BLaER1 treated with 17β-estradiol and CSF1 and Interleukin-3, amounts not matched to agents 10 nM and 100 nM (cell line): ENCODE measurements around the gene NCOA1.

Experiments
- H3K27ac ChIP-seq, 11 experiments: shearing (Covaris generic); formaldehyde crosslinking; 2 replicates each; pipeline ENCODE4 v1.8.1; 2022
- H3K27me3 ChIP-seq, 11 experiments: shearing (Covaris generic); formaldehyde crosslinking; 2 replicates each; pipeline ENCODE4 v1.8.1; 2022
- H3K36me3 ChIP-seq, 11 experiments: shearing (Covaris generic); formaldehyde crosslinking; 2 replicates each; pipeline ENCODE4 v1.8.1; 2022
- H3K4me1 ChIP-seq, 10 experiments: shearing (Covaris generic); formaldehyde crosslinking; 2 replicates each; pipeline ENCODE4 v1.8.1; 2022
- H3K4me2 ChIP-seq, 11 experiments: shearing (Covaris generic); formaldehyde crosslinking; 2 replicates each; pipeline ENCODE4 v1.8.1; 2022
- H3K4me3 ChIP-seq, 10 experiments: shearing (Covaris generic); formaldehyde crosslinking; 2 replicates each; pipeline ENCODE4 v1.8.1; 2022
- H3K9ac ChIP-seq, 11 experiments: shearing (Covaris generic); formaldehyde crosslinking; 2 replicates each; pipeline ENCODE4 v1.8.1; 2022
- H3K9me3 ChIP-seq, 11 experiments: shearing (Covaris generic); formaldehyde crosslinking; replicated peaks in 1 of 11; 2 replicates each; pipeline ENCODE4 v1.8.1; 2022
- H4K20me1 ChIP-seq, 11 experiments: shearing (Covaris generic); formaldehyde crosslinking; 2 replicates each; pipeline ENCODE4 v1.8.1; 2022
- Cebpa-rat ChIP-seq, 11 experiments: shearing (Covaris generic); IDR thresholded peaks; 2 replicates each; pipeline ENCODE4 v1.8.1; 2022

NCOA1 gene

DNA sequence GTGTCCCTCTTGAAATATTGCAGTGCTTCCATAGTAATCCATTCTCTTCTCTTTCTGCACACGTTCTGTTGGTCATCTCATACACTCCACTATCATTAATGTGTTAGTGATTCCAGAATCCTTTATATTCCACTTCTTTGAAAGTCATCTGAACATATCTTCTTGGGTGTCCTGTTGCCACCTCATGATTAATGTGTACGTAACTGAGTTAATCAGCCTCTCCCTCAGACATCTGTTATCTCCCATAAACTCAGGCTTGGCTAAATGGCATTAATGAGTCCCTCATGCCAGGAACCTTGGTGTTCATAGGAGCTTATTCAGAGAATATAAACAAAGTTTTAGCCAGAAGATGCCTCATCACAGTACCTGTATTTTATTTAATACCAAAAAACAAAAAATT, 126.4 kb downstream of the NCOA1 start:
- H3K36me3 ChIP-seq: peaks cover 0 to 17% (median 0%) of the 10 kb centered on the region in 11 experiments; a peak in 6 of 22 replicates
- no peaks in the 10 kb centered on the region for H3K27me3 ChIP-seq
- TF ChIP-seq Cebpa-rat (IDR thresholded peaks at IDR 0.05): no peak
- H3K4me1 ChIP-seq: no peaks in the 10 kb centered on the region
- peaks cover 0 to 12% (median 7%) of the 10 kb centered on the region in 11 experiments; a peak in 16 of 22 replicates for H3K9me3 ChIP-seq
- H3K4me2 ChIP-seq: no peak overlapping the region
- H3K4me3 ChIP-seq: no peak overlapping the region
- H3K27ac ChIP-seq: no peak overlapping the region
- peaks cover 0 to 96% (median 0%) of the 10 kb centered on the region in 11 experiments; a peak in 6 of 22 replicates for H4K20me1 ChIP-seq
- no peak overlapping the region for H3K9ac ChIP-seq

DNA sequence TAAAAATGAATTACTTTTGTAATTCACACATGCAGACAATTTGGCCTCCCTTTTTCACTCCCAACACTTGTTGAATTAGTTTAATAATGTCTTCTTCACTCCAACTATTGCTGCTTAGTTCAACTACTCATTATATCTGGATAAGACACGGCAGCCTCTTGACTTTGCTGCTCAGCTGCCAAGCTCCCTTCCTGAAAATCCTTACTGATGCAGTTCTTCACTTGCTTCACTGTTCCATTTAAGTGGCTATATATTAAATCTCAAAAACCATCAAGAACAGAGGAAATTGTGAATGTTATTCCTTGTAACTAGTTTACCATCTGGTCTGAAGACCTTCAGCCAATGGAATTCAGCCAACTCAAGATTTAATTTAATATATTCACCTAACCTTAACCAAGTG, 127.1 kb downstream of the NCOA1 start:
- Histone ChIP-seq H3K9me3 (peaks cover 0 to 5% (median 0%) of the 10 kb centered on the region in 11 experiments; a peak in 4 of 22 replicates), H4K20me1 (peaks cover 0 to 97% (median 0%) of the 10 kb centered on the region in 11 experiments; a peak in 6 of 22 replicates), H3K4me2 (no peak overlapping the region), H3K4me3 (no peak overlapping the region), H3K4me1 (no peaks in the 10 kb centered on the region), H3K27me3 (no peaks in the 10 kb centered on the region), H3K27ac (no peak overlapping the region), H3K9ac (no peak overlapping the region), H3K36me3 (peaks cover 0 to 11% (median 0%) of the 10 kb centered on the region in 11 experiments; a peak in 5 of 22 replicates)
- no peak for TF ChIP-seq Cebpa-rat (IDR thresholded peaks at IDR 0.05)

DNA sequence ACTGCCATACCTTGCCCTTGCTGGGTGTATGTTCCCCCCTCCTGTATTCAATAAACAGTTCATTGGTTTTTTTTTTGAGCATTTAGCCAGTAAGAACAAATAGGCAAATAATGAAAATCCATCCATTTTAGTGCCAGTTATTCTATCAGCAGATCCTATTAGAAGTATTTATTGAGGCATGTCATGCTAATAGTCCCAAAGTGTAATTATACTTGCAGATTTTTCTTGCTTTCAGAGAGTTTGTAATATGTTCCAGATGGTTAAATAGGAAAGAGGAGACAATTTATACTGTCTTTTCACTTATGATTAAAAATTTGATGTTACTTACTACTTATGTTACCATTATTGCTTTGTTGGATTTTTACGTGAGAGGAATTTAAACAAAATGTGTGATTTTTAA, 127.6 kb downstream of the NCOA1 start:
- Histone ChIP-seq H3K4me1 (no peaks in the 10 kb centered on the region), H3K4me3 (no peak overlapping the region), H3K27me3 (no peaks in the 10 kb centered on the region), H3K9me3 (no peaks in the 10 kb centered on the region), H4K20me1 (peaks cover 0 to 97% (median 0%) of the 10 kb centered on the region in 11 experiments; a peak in 5 of 22 replicates), H3K27ac (no peak overlapping the region), H3K4me2 (no peak overlapping the region), H3K36me3 (peaks cover 0 to 6% (median 0%) of the 10 kb centered on the region in 11 experiments; a peak in 2 of 22 replicates), H3K9ac (no peak overlapping the region)
- TF ChIP-seq Cebpa-rat (IDR thresholded peaks at IDR 0.05): no peak

DNA sequence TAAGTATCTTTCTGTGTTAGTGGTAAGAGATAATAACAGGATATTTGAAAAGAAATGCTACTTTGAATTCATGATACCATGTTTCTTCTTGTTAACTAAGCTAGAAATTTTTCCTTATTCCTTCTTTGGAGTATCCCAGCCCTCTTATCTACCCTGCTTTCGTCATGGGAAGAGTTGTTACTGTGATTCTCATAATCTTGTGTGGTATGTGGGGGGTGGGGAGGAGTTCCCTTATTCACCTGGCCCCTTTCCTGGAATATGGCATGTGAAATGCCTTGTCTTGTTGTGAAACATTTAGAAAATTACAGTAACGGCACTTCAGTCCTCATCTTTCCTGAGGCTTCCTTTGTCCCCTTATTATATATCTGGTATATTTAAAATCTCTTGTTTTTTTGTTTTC, 129.9 kb downstream of the NCOA1 start:
- no peaks in the 10 kb centered on the region for H3K9me3 ChIP-seq
- H3K27ac ChIP-seq: no peak overlapping the region
- peaks cover 0 to 97% (median 0%) of the 10 kb centered on the region in 11 experiments; a peak in 6 of 22 replicates for H4K20me1 ChIP-seq
- 0 out of 22 replicates have a peak, but pooled peaks cover 0 to 6% (median 0%) of the 10 kb centered on the region in 11 experiments for H3K36me3 ChIP-seq
- no peaks in the 10 kb centered on the region for H3K4me1 ChIP-seq
- H3K9ac ChIP-seq: no peak overlapping the region
- no peak for TF ChIP-seq Cebpa-rat (IDR thresholded peaks at IDR 0.05)
- H3K4me2 ChIP-seq: no peak overlapping the region
- H3K27me3 ChIP-seq: no peaks in the 10 kb centered on the region
- no peak overlapping the region for H3K4me3 ChIP-seq

DNA sequence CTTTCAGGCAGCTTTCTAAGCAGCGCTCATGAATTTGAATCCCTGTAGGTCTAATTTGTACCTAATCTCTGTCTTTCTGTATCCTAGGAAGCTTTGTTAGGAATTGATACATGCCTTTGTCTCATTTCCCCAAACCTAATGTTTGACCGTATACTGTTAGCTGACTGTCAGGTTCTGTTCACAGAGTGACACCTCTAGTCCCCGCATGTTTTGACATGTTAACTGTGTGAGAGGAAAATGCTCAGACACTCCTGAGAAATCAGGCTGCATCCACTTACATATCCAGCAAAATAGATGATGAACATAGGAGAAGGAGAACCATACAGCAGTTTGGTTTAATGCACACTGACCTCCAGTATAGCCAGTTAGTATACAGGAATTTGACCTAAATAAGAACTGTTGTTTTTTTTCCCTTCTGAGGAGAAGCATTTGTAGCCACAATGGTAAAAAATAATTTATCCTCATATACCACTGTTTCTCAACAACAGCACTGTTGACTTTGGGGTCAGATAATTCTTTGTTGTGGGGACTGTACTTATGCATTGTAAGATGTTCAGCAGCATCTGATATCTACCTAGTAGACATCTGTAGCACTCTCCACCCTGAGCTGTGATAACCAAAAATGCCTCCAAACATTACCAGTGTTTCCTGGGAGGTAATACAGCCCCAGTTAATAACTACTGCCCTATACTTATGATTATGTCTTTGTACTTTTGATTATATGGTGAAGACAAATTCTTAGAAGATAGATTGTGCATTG, 130.9 kb downstream of the NCOA1 start:
- TF ChIP-seq Cebpa-rat (IDR thresholded peaks at IDR 0.05): no peak

DNA sequence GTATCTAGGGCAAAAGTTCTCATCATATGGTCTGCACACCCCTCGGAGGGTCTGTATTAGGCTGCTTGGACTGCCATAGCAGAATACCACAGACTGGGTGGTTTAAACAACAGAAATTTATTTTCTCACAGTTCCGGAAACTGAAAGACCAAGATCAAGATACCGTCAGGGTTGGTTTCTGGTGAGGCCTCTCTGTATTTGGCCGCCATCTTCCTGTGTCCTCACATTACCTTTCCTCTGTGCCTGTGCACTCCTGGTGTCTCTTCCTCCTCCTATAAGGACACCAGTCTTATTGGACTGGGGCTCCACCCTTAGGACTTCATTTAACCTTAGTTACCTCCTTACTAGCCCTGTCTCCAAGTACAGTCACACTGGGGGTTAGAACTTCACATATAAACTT, 132.5 kb downstream of the NCOA1 start:
- TF ChIP-seq Cebpa-rat (IDR thresholded peaks at IDR 0.05): no peak
- Histone ChIP-seq H3K9ac (no peak overlapping the region), H4K20me1 (peaks cover 0 to 98% (median 0%) of the 10 kb centered on the region in 11 experiments; a peak in 7 of 22 replicates), H3K4me3 (no peak overlapping the region), H3K9me3 (no peaks in the 10 kb centered on the region), H3K27me3 (no peaks in the 10 kb centered on the region), H3K4me1 (no peaks in the 10 kb centered on the region), H3K4me2 (no peak overlapping the region), H3K36me3 (0 out of 22 replicates have a peak, but pooled peaks cover 0 to 6% (median 0%) of the 10 kb centered on the region in 11 experiments), H3K27ac (no peak overlapping the region)

More for the DNA sequence above, 130.9 kb downstream of the NCOA1 start:
- no peaks in the 10 kb centered on the region for H3K4me1 ChIP-seq
- no peak overlapping the region for H3K9ac ChIP-seq
- no peaks in the 10 kb centered on the region for H3K9me3 ChIP-seq
- no peak overlapping the region for H3K27ac ChIP-seq
- no peak overlapping the region for H3K4me3 ChIP-seq
- no peak overlapping the region for H3K4me2 ChIP-seq
- H3K36me3 ChIP-seq: 0 out of 22 replicates have a peak, but pooled peaks cover 0 to 6% (median 0%) of the 10 kb centered on the region in 11 experiments
- peaks cover 0 to 97% (median 0%) of the 10 kb centered on the region in 11 experiments; a peak in 7 of 22 replicates for H4K20me1 ChIP-seq
- H3K27me3 ChIP-seq: no peaks in the 10 kb centered on the region

DNA sequence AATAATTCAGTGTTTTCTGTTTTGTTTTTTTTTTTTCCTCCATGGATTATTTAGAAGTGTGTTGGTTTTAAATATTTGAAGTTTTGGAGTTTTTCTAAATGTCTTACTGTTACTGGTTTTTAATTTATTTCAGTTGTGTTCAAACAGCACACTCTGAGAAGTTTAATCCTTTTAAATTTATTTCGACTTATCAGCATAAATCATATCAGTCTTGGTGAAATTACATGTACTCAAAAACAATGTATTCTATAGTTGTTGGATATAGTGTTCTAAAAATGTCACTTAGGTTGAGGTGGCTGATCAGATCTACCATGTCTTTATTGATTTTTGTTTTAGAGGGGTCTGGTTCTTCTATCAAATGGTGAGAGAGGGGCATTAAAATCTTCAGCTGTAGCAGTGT, 134.7 kb downstream of the NCOA1 start:
- TF ChIP-seq Cebpa-rat (IDR thresholded peaks at IDR 0.05): no peak
- Histone ChIP-seq H3K4me1 (no peaks in the 10 kb centered on the region), H3K36me3 (0 out of 22 replicates have a peak, but pooled peaks cover 0 to 6% (median 0%) of the 10 kb centered on the region in 11 experiments), H3K9me3 (no peaks in the 10 kb centered on the region), H3K4me2 (no peak overlapping the region), H3K27me3 (no peaks in the 10 kb centered on the region), H3K27ac (no peak overlapping the region), H3K9ac (no peak overlapping the region), H4K20me1 (peaks cover 0 to 96% (median 0%) of the 10 kb centered on the region in 11 experiments; a peak in 7 of 22 replicates), H3K4me3 (no peak overlapping the region)

DNA sequence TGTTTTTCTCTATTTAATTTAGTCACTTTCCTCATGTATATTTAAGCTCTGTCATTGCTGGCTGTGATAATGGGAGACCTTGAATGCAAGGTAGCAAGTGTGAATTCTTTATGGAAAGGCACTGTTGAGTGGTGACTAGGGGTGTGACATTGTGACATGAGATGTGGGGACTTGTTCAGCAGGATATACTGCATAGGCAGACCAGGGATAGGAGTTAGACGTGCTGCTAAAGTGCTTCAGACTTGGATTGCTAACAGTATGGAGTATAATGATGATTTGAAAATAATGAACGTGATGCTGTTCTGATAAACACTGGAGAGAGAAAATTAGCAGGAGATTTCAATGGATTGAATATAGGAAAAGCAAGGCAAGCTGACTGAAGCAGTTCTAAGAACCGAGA, 135.1 kb downstream of the NCOA1 start:
- no peak overlapping the region for H3K27ac ChIP-seq
- H3K9me3 ChIP-seq: no peaks in the 10 kb centered on the region
- no peaks in the 10 kb centered on the region for H3K27me3 ChIP-seq
- H3K36me3 ChIP-seq: 0 out of 22 replicates have a peak, but pooled peaks cover 0 to 6% (median 0%) of the 10 kb centered on the region in 11 experiments
- peaks cover 0 to 96% (median 0%) of the 10 kb centered on the region in 11 experiments; a peak in 7 of 22 replicates for H4K20me1 ChIP-seq
- no peak for TF ChIP-seq Cebpa-rat (IDR thresholded peaks at IDR 0.05)
- no peak overlapping the region for H3K4me2 ChIP-seq
- no peaks in the 10 kb centered on the region; a peak in 1 of 20 replicates for H3K4me1 ChIP-seq
- H3K9ac ChIP-seq: no peak overlapping the region
- H3K4me3 ChIP-seq: no peak overlapping the region

DNA sequence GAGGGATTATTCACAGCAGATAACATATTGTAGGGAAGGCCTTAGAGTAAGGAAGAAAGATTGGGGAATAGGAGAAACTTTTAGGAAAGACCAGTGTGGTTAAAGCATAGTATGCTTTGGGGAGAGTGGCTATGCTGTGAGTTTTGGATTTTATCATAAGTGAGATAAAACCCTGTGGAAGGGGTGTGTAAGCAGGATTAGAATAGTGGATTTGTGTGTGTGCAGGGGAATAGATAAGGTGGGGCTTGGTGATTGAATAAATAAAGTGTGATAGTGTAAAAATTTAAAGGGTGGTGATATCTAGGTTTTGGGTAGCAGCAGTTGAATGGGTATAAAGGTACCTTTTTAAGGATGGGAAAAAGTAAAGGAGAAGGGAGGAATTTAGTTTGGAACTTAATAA, 137.7 kb downstream of the NCOA1 start:
- Histone ChIP-seq H3K4me2 (no peak overlapping the region), H4K20me1 (peaks cover 0 to 96% (median 0%) of the 10 kb centered on the region in 11 experiments; a peak in 7 of 22 replicates), H3K9me3 (no peaks in the 10 kb centered on the region), H3K27ac (no peak overlapping the region), H3K36me3 (no peaks in the 10 kb centered on the region), H3K4me3 (no peak overlapping the region), H3K4me1 (peaks cover 0 to 17% (median 0%) of the 10 kb centered on the region in 10 experiments; a peak in 7 of 20 replicates), H3K9ac (no peak overlapping the region), H3K27me3 (no peaks in the 10 kb centered on the region)
- no peak for TF ChIP-seq Cebpa-rat (IDR thresholded peaks at IDR 0.05)
